Type B pancreatic cell (in vitro differentiated cells): ENCODE data around the gene HEYL. TPM values are rescaled to one million over a fixed set of nuclear protein-coding genes. Genes with fewer than 3 reads are reported as not detected.

Experiments used
- DNase-seq: peaks from one replicate; pipeline ENCODE4 v3.0.0; 2021; ENCODE audit warnings: mixed read lengths; ENCODE audit not compliant: unreplicated experiment; ENCODE audit errors: extremely low spot score
- H3K27ac Mint-ChIP-seq: 2 replicates; pipeline ENCODE4 v1.8.0; 2021; ENCODE audit warnings: mild to moderate bottlenecking, mixed read lengths
- H3K27me3 Mint-ChIP-seq: 2 replicates; pipeline ENCODE4 v1.8.0; 2021; ENCODE audit warnings: mixed read lengths
- H3K36me3 Mint-ChIP-seq: 2 replicates; pipeline ENCODE4 v1.8.0; 2021; ENCODE audit warnings: mixed read lengths
- H3K4me1 Mint-ChIP-seq: one replicate; pipeline ENCODE4 v1.8.0; 2021; ENCODE audit warnings: mixed read lengths; ENCODE audit not compliant: unreplicated experiment
- H3K4me3 Mint-ChIP-seq: 2 replicates; pipeline ENCODE4 v1.8.0; 2021; ENCODE audit warnings: mild to moderate bottlenecking, mixed read lengths
- H3K9me3 Mint-ChIP-seq: 2 replicates; pipeline ENCODE4 v1.8.0; 2021; ENCODE audit warnings: mixed read lengths
- total RNA-seq: library from RNA; stranded (reverse); gene quantifications from 2 replicates; pipeline ENCODE4 v1.2.1, GENCODE V29; 2021; ENCODE audit warnings: low replicate concordance
- TF ChIP-seq, protein P1 (sequence below): fragments of 200-600 bp; sonication (generic); conservative IDR thresholded peaks from 2 replicates; pipeline ENCODE4 v1.5.0; 2021; ENCODE audit warnings: antibody characterized with exemption, mild to moderate bottlenecking

Gene HEYL
- total RNA-seq, 1 donor from 2014 or later, result 4.3 TPM

DNA sequence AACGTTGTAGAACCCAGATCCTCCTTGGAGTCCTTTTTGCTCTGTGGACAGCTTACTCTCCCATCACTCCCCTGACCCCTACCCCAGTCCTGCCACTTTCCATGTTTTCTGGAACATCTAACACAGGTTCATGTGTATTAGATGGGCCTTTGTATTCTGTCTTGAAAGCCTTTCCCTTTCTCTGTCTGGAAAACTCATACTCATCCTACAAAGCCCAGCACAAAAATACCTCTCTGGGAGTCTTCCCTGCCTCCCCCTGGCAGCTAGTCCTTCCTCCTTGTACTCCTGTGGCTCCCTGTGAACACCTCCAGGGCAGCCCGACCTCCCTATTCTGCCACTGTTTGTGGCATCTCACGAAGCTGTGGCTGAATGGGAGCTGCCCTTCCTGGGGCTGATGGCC lies 7.8 kb upstream of the HEYL start:
- H3K27ac Mint-ChIP-seq, result peak overlapping the region; percentile 61
- H3K27me3 Mint-ChIP-seq, result peaks cover 26% of the 10 kb centered on the region
- H3K9me3 Mint-ChIP-seq, result no peaks in the 10 kb centered on the region
- no peaks in the 10 kb centered on the region for H3K36me3 Mint-ChIP-seq
- TF ChIP-seq, protein P1, sequence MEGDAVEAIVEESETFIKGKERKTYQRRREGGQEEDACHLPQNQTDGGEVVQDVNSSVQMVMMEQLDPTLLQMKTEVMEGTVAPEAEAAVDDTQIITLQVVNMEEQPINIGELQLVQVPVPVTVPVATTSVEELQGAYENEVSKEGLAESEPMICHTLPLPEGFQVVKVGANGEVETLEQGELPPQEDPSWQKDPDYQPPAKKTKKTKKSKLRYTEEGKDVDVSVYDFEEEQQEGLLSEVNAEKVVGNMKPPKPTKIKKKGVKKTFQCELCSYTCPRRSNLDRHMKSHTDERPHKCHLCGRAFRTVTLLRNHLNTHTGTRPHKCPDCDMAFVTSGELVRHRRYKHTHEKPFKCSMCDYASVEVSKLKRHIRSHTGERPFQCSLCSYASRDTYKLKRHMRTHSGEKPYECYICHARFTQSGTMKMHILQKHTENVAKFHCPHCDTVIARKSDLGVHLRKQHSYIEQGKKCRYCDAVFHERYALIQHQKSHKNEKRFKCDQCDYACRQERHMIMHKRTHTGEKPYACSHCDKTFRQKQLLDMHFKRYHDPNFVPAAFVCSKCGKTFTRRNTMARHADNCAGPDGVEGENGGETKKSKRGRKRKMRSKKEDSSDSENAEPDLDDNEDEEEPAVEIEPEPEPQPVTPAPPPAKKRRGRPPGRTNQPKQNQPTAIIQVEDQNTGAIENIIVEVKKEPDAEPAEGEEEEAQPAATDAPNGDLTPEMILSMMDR, result no peak
- H3K4me3 Mint-ChIP-seq, result no peak overlapping the region
- no peak for DNase-seq
- H3K4me1 Mint-ChIP-seq, result peaks cover 17% of the 10 kb centered on the region

DNA sequence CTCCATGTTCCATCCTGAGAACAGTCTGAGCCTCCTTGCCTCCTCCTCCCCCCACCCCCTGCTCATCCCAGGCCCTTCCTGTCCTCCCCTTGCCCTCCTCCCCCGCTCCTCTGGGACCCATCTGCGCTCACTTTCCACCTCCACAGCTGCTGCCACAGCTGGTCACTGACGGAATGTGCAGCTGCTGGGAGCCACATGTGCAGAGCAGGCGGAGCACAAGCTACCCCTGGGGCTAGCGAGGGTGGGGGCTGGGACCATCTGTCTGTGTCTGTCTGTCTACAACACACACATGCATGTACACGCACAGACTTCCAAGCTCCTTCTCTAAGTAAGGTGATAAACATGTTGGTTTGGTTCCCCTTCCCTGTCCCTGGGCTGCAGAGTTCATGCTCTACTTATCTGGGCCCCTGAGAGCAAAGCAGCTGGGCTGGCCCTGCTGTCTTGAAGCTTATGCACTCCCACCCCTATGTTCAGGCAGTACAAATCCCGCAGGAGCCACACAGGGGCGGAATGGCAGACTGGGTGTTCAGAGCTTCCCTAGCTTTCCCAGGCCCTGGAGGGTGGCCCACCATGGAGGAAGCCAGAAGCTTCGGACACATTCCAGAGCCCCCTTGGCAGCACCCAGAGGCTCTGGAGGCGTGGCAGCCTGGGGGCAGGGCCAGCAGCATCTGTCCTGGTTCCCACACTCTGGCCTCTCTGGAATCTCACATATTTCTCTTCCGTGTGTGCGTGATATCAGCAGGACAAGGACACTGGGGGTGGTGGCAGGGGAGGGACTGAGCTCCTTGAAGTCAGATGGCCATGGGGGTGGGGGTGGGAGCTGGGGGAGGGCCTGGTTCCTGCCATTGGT lies 7.0 kb upstream of the HEYL start:
- Mint-ChIP-seq H3K4me3 (peak overlapping the region; percentile 51), H3K4me1 (peaks cover 17% of the 10 kb centered on the region), H3K36me3 (no peaks in the 10 kb centered on the region), H3K9me3 (no peaks in the 10 kb centered on the region), H3K27me3 (peaks cover 26% of the 10 kb centered on the region), H3K27ac (peak overlapping the region; percentile 63)
- peak; percentile 77 for DNase-seq
- TF ChIP-seq, protein P1, result no peak

DNA sequence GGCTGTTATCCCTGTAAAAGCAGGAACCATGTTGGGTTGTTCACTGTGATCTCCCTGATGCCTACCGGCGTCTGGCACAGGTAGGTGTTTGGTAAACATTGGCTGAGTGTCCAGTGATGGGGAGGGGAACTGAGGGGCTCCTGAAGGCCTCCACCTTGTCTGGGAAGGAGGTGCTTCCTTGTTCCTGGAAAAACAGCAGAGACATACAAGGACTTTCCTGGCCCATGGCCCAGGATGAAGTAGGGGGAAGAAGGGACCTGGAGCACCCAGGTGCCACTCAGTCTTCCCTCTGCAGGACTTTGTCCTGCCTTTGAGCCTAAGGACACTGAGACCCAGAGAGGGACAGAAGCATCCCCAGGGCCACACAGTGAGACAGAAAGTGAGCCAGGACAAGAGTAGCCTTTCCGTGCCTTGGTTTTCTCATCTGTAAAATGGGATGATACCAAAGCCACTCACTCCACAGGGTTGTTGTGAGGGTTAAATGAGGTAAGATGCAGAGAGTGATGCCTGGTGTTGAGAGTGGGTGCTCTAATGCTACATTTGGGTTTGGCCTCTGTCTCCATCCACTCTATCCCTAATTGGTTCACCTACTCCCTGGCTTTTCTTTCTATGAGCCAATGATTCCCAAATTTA lies 6.1 kb upstream of the HEYL start:
- H3K4me1 Mint-ChIP-seq, result peaks cover 17% of the 10 kb centered on the region
- DNase-seq, result no peak
- TF ChIP-seq, protein P1, result no peak
- no peaks in the 10 kb centered on the region for H3K9me3 Mint-ChIP-seq
- H3K36me3 Mint-ChIP-seq, result no peaks in the 10 kb centered on the region
- H3K4me3 Mint-ChIP-seq, result no peak overlapping the region
- H3K27ac Mint-ChIP-seq, result peak overlapping the region; percentile 53
- peaks cover 31% of the 10 kb centered on the region for H3K27me3 Mint-ChIP-seq

DNA sequence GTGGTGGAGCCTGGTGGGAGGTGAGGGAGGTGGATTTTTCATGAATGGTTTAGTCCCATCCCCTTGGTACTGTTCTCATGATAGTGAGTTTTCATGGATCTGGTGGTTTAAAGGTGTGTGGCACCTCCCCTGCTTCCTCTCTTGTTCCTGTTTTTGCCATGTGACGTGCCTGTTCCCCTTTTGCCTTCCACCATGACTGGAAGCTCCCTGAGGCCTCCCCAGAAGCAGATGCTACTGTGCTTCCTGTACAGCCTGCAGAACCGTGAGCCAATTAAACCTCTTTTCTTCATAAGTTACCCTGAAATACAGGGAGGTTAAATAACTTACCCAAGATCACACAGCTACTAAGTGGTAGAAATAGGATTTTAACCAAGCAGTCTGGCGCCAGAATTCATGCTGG lies 4.3 kb upstream of the HEYL start:
- Mint-ChIP-seq H3K4me1 (peaks cover 17% of the 10 kb centered on the region), H3K27ac (no peak overlapping the region), H3K9me3 (no peaks in the 10 kb centered on the region), H3K36me3 (no peaks in the 10 kb centered on the region), H3K4me3 (no peak overlapping the region), H3K27me3 (peaks cover 44% of the 10 kb centered on the region)
- no peak for DNase-seq
- TF ChIP-seq, protein P1, result no peak

DNA sequence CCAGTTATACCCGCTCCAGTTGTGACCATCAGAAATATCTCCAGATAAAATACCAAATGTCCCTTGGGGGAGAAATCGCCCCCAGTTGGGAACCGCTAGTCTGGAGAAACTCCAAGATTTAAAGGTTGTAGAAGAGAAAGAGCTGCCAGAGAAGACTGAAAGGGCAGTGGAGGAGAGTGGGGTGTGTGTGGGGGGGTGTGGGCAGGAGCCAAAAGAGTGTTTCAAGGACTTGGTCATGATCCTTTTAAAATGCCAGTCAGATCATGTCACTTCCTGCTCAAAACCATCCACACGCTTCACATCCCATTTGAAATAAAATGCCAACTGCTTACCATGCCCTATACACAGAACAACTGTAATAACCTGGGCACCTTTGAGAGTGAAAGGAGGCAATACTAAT lies 3.4 kb upstream of the HEYL start:
- Mint-ChIP-seq H3K27ac (no peak overlapping the region), H3K4me3 (no peak overlapping the region), H3K9me3 (no peaks in the 10 kb centered on the region), H3K4me1 (peaks cover 15% of the 10 kb centered on the region), H3K36me3 (no peaks in the 10 kb centered on the region), H3K27me3 (peaks cover 53% of the 10 kb centered on the region)
- TF ChIP-seq, protein P1, result no peak
- no peak for DNase-seq
